GM12878 (cell line): ENCODE results near the gene MYO16. TPM values are rescaled to one million over a fixed set of nuclear protein-coding genes. Genes with fewer than 3 reads are reported as not detected.

Source experiments
- ATF7 ChIP-seq: fragments of 450-650 bp; IDR thresholded peaks from 2 replicates; pipeline ENCODE4 v1.6.1; 2016; ENCODE audit warnings: low read depth, mild to moderate bottlenecking
- MEF2A ChIP-seq: IDR thresholded peaks from 2 replicates; pipeline ENCODE4 v1.6.1; 2011; ENCODE audit warnings: low read depth, mild to moderate bottlenecking, low read length, moderate library complexity; ENCODE audit not compliant: insufficient read depth
- MEF2B ChIP-seq: fragments of 450-650 bp; IDR thresholded peaks from 2 replicates; pipeline ENCODE4 v1.6.1; 2018; ENCODE audit warnings: mild to moderate bottlenecking, moderate library complexity; ENCODE audit not compliant: partially characterized antibody, poor library complexity, severe bottlenecking
- MXI1 ChIP-seq: fragments of 150-350 bp; IDR thresholded peaks from 2 replicates; pipeline ENCODE4 v1.6.1; 2011; ENCODE audit warnings: low read depth, mild to moderate bottlenecking, inconsistent platforms, low read length, improper control_type of control experiment
- NFYA ChIP-seq: IDR thresholded peaks from 2 replicates; pipeline ENCODE4 v1.6.1; 2011; ENCODE audit warnings: low read depth, mild to moderate bottlenecking, low read length, improper control_type of control experiment, borderline replicate concordance
- RELA ChIP-seq: fragments of 450-650 bp; IDR thresholded peaks from 2 replicates; pipeline ENCODE4 v1.8.0; 2014; ENCODE audit warnings: borderline replicate concordance; ENCODE audit not compliant: partially characterized antibody
- SMAD1 ChIP-seq: fragments of 450-650 bp; IDR thresholded peaks from 2 replicates; pipeline ENCODE4 v1.6.1; 2018; ENCODE audit warnings: mild to moderate bottlenecking, low read depth; ENCODE audit not compliant: partially characterized antibody
- TCF3 ChIP-seq: IDR thresholded peaks from 2 replicates; pipeline ENCODE4 v1.6.1; 2012; ENCODE audit warnings: low read depth, mild to moderate bottlenecking, low read length, borderline replicate concordance; ENCODE audit not compliant: insufficient read depth
- polyA plus RNA-seq, 11 experiments: library from polyadenylated mRNA; depleted of rRNA in 4 of 11; unstranded in 6 of 11; stranded (reverse) in 5 of 11; fragments of >200 nt; fragmentation: Nextera tagmentation in 4 of 11; fragmentation: Illumina TruSeq in 1 of 11; extraction: Ambion mirVana in 4 of 11; extraction: Trizol in 1 of 11; gene quantifications; 1 replicate in 1 of 11; 2 replicates in 10 of 11; pipeline versions ENCODE4 v1.2.1 to v1.2.3, GENCODE V29; 2011 to 2016; ENCODE audit warnings: inconsistent platforms in 2 of 11, missing spikeins in 2 of 11, low read depth in 1 of 11
- total RNA-seq, 4 experiments: library from RNA; depleted of rRNA in 3 of 4; stranded (reverse); fragments of >200 nt in 3 of 4; fragmentation: Illumina TruSeq in 1 of 4; extraction: Trizol in 1 of 4; gene quantifications; 2 replicates each; pipeline versions ENCODE4 v1.2.1 to v1.2.3, GENCODE V29; 2013 to 2021
- TF ChIP-seq, protein P1 (sequence below): fragments of 150-350 bp; IDR thresholded peaks from 2 replicates; pipeline ENCODE4 v1.6.1; 2016; ENCODE audit warnings: low read depth, low read length
- TF ChIP-seq, protein P2 (sequence below): IDR thresholded peaks from 2 replicates; pipeline ENCODE4 v1.6.1; 2012; ENCODE audit warnings: low read depth, low read length, improper control_type of control experiment
- TF ChIP-seq, protein P3 (sequence below): fragments of 450-650 bp; IDR thresholded peaks from 2 replicates; pipeline ENCODE4 v1.6.1; 2018; ENCODE audit warnings: mild to moderate bottlenecking, low read depth, moderate library complexity; ENCODE audit not compliant: partially characterized antibody
- TF ChIP-seq, protein P4 (sequence below): IDR thresholded peaks from 2 replicates; pipeline ENCODE4 v1.6.1; 2011; ENCODE audit warnings: low read depth, mild to moderate bottlenecking, low read length, moderate library complexity, borderline replicate concordance; ENCODE audit errors: extremely low read depth

MYO16 gene
- total and polyA plus RNA-seq, 10 of the 15 experiments (the other 5 are each of a cell fraction or from before 2014, with no cell fraction given): under 0.01 to 1.7 (median 0.05) TPM; not detected in 4

DNA sequence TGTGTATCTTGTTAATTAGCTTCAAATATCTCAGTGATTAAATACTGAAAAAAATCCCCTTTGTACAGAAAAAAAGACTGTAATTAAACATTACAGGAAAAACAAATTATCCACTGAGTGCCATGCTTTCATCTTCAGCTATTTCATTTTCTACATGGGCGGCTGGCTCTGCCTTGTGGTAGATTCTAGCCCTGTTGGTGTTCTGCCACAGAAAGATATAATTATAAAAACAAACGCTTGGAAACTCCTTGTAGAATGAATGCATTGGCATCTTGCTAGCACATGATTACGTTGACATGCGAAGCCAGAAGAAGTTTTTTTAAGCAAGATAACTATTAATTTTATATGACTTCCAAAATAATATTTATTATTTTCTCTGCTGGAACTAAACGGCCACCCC, 496.8 kb downstream of the MYO16 start (continued):
- TF ChIP-seq, protein P1, sequence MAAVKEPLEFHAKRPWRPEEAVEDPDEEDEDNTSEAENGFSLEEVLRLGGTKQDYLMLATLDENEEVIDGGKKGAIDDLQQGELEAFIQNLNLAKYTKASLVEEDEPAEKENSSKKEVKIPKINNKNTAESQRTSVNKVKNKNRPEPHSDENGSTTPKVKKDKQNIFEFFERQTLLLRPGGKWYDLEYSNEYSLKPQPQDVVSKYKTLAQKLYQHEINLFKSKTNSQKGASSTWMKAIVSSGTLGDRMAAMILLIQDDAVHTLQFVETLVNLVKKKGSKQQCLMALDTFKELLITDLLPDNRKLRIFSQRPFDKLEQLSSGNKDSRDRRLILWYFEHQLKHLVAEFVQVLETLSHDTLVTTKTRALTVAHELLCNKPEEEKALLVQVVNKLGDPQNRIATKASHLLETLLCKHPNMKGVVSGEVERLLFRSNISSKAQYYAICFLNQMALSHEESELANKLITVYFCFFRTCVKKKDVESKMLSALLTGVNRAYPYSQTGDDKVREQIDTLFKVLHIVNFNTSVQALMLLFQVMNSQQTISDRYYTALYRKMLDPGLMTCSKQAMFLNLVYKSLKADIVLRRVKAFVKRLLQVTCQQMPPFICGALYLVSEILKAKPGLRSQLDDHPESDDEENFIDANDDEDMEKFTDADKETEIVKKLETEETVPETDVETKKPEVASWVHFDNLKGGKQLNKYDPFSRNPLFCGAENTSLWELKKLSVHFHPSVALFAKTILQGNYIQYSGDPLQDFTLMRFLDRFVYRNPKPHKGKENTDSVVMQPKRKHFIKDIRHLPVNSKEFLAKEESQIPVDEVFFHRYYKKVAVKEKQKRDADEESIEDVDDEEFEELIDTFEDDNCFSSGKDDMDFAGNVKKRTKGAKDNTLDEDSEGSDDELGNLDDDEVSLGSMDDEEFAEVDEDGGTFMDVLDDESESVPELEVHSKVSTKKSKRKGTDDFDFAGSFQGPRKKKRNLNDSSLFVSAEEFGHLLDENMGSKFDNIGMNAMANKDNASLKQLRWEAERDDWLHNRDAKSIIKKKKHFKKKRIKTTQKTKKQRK: no peak
- TF ChIP-seq SMAD1 (no peak), MEF2B (no peak), RELA (no peak), ATF7 (no peak), NFYA (no peak), MXI1 (no peak), MEF2A (no peak), TCF3 (no peak)
- TF ChIP-seq, protein P2, sequence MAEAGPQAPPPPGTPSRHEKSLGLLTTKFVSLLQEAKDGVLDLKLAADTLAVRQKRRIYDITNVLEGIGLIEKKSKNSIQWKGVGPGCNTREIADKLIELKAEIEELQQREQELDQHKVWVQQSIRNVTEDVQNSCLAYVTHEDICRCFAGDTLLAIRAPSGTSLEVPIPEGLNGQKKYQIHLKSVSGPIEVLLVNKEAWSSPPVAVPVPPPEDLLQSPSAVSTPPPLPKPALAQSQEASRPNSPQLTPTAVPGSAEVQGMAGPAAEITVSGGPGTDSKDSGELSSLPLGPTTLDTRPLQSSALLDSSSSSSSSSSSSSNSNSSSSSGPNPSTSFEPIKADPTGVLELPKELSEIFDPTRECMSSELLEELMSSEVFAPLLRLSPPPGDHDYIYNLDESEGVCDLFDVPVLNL: no peak
- TF ChIP-seq, protein P3, sequence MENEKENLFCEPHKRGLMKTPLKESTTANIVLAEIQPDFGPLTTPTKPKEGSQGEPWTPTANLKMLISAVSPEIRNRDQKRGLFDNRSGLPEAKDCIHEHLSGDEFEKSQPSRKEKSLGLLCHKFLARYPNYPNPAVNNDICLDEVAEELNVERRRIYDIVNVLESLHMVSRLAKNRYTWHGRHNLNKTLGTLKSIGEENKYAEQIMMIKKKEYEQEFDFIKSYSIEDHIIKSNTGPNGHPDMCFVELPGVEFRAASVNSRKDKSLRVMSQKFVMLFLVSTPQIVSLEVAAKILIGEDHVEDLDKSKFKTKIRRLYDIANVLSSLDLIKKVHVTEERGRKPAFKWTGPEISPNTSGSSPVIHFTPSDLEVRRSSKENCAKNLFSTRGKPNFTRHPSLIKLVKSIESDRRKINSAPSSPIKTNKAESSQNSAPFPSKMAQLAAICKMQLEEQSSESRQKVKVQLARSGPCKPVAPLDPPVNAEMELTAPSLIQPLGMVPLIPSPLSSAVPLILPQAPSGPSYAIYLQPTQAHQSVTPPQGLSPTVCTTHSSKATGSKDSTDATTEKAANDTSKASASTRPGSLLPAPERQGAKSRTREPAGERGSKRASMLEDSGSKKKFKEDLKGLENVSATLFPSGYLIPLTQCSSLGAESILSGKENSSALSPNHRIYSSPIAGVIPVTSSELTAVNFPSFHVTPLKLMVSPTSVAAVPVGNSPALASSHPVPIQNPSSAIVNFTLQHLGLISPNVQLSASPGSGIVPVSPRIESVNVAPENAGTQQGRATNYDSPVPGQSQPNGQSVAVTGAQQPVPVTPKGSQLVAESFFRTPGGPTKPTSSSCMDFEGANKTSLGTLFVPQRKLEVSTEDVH: no peak
- TF ChIP-seq, protein P4, sequence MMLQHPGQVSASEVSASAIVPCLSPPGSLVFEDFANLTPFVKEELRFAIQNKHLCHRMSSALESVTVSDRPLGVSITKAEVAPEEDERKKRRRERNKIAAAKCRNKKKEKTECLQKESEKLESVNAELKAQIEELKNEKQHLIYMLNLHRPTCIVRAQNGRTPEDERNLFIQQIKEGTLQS: no peak
